ENCODE data around the gene DNALI1.

- TF ChIP-seq CTCF (IDR thresholded peaks at IDR 0.05) (no peak), EZH2phosphoT487 (IDR thresholded peaks at IDR 0.05) (no peak), EZH2 (IDR thresholded peaks at IDR 0.05) (no peak)
Observed at GRCh38 chr1:37558411-37558810, 1.7 kb downstream of the DNALI1 start.

All from neural progenitor cell (in vitro differentiated cells).